GM19193 (cell line): ENCODE measurements around the gene STX16.

Source experiments
- POLR2A ChIP-seq: IDR thresholded peaks from 4 replicates; pipeline ENCODE4 v1.6.1; 2011; ENCODE audit not compliant: insufficient read depth, insufficient read length; ENCODE audit errors: extremely low read depth

STX16 gene

GRCh38 chr20:58627212-58628072 lies 23.6 kb upstream of the STX16 start:
- TF ChIP-seq POLR2A, result no peak

GRCh38 chr20:58628491-58629214 lies 22.4 kb upstream of the STX16 start:
- TF ChIP-seq POLR2A, result no peak

GRCh38 chr20:58629215-58629580 lies 21.9 kb upstream of the STX16 start:
- TF ChIP-seq POLR2A, result no peak

GRCh38 chr20:58630063-58630462 lies 21.0 kb upstream of the STX16 start:
- TF ChIP-seq POLR2A, result no peak

GRCh38 chr20:58633161-58634053 lies 17.7 kb upstream of the STX16 start:
- no peak for TF ChIP-seq POLR2A

- TF ChIP-seq POLR2A, result no peak
These were observed 17.0 kb upstream of the STX16 start for GRCh38 chr20:58634059-58634458.

GRCh38 chr20:58634521-58635278 lies 16.4 kb upstream of the STX16 start:
- TF ChIP-seq POLR2A, result no peak

GRCh38 chr20:58635279-58635665 lies 15.8 kb upstream of the STX16 start:
- no peak for TF ChIP-seq POLR2A

GRCh38 chr20:58636396-58636982 lies 14.6 kb upstream of the STX16 start:
- no peak for TF ChIP-seq POLR2A

- TF ChIP-seq POLR2A, result no peak
These were observed 14.1 kb upstream of the STX16 start for GRCh38 chr20:58636983-58637421.

GRCh38 chr20:58637466-58638213 lies 13.4 kb upstream of the STX16 start:
- no peak for TF ChIP-seq POLR2A

- TF ChIP-seq POLR2A, result no peak
These were observed 12.5 kb upstream of the STX16 start for GRCh38 chr20:58638467-58639181.
